Ishikawa (cell line): Measurements from ENCODE around the gene ZBTB7C.

Experiments used
- CEBPB ChIP-seq: IDR thresholded peaks from 2 replicates; pipeline ENCODE4 v1.6.1; 2012
- CREB1 ChIP-seq: IDR thresholded peaks from 2 replicates; pipeline ENCODE4 v1.6.1; 2012; ENCODE audit warnings: low read depth
- EGR1 ChIP-seq: IDR thresholded peaks from 2 replicates; pipeline ENCODE4 v1.6.1; 2012
- EP300 ChIP-seq: IDR thresholded peaks from 2 replicates; pipeline ENCODE4 v1.6.1; 2012; ENCODE audit warnings: borderline replicate concordance
- FOXM1 ChIP-seq: IDR thresholded peaks from 2 replicates; pipeline ENCODE4 v1.6.1; 2012; ENCODE audit warnings: low read depth, borderline replicate concordance
- NFIC ChIP-seq: IDR thresholded peaks from 2 replicates; pipeline ENCODE4 v1.6.1; 2012
- RAD21 ChIP-seq: IDR thresholded peaks from 2 replicates; pipeline ENCODE4 v1.6.1; 2012; ENCODE audit warnings: low read depth
- TAF1 ChIP-seq: IDR thresholded peaks from 2 replicates; pipeline ENCODE4 v1.6.1; 2012; ENCODE audit warnings: low read depth, mild to moderate bottlenecking
- TCF12 ChIP-seq: IDR thresholded peaks from 2 replicates; pipeline ENCODE4 v1.6.1; 2012; ENCODE audit warnings: low read depth
- TEAD4 ChIP-seq: IDR thresholded peaks from 2 replicates; pipeline ENCODE4 v1.6.1; 2012
- YY1 ChIP-seq: IDR thresholded peaks from 2 replicates; pipeline ENCODE4 v1.6.1; 2012; ENCODE audit warnings: low read depth
- ZBTB7A ChIP-seq: IDR thresholded peaks from 2 replicates; pipeline ENCODE4 v1.6.1; 2012; ENCODE audit warnings: low read depth
- TF ChIP-seq, protein P1 (sequence below): IDR thresholded peaks from 2 replicates; pipeline ENCODE4 v1.6.1; 2012; ENCODE audit warnings: low read depth, mild to moderate bottlenecking
- TF ChIP-seq, protein P2 (sequence below): IDR thresholded peaks from 2 replicates; pipeline ENCODE4 v1.6.1; 2012
- TF ChIP-seq, protein P3 (sequence below): IDR thresholded peaks from 2 replicates; pipeline ENCODE4 v1.6.1; 2012

Gene ZBTB7C

DNA sequence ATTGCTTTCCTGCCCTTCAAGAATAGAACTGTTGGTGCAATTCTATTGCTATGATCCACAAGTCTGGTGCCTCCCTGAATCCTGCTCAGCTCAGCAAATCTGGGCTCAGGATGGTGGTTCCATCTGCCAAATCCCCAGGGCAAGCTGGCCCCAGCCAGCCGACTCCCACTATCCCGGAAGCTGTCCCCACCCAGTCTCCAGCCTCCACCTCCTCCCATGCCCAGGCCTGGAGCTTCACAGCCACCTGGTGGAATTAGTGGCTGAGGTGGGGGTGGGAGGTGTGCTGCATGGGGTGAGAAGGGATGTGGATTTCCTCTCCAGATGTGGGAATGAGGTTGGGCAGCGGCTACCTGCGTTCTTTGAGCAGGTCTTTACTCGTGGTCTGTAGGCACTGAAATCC, 359.4 kb downstream of the ZBTB7C start:
- no peak for TF ChIP-seq TAF1
- TF ChIP-seq, protein P1, sequence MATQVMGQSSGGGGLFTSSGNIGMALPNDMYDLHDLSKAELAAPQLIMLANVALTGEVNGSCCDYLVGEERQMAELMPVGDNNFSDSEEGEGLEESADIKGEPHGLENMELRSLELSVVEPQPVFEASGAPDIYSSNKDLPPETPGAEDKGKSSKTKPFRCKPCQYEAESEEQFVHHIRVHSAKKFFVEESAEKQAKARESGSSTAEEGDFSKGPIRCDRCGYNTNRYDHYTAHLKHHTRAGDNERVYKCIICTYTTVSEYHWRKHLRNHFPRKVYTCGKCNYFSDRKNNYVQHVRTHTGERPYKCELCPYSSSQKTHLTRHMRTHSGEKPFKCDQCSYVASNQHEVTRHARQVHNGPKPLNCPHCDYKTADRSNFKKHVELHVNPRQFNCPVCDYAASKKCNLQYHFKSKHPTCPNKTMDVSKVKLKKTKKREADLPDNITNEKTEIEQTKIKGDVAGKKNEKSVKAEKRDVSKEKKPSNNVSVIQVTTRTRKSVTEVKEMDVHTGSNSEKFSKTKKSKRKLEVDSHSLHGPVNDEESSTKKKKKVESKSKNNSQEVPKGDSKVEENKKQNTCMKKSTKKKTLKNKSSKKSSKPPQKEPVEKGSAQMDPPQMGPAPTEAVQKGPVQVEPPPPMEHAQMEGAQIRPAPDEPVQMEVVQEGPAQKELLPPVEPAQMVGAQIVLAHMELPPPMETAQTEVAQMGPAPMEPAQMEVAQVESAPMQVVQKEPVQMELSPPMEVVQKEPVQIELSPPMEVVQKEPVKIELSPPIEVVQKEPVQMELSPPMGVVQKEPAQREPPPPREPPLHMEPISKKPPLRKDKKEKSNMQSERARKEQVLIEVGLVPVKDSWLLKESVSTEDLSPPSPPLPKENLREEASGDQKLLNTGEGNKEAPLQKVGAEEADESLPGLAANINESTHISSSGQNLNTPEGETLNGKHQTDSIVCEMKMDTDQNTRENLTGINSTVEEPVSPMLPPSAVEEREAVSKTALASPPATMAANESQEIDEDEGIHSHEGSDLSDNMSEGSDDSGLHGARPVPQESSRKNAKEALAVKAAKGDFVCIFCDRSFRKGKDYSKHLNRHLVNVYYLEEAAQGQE, result no peak
- TF ChIP-seq ZBTB7A, result no peak

DNA sequence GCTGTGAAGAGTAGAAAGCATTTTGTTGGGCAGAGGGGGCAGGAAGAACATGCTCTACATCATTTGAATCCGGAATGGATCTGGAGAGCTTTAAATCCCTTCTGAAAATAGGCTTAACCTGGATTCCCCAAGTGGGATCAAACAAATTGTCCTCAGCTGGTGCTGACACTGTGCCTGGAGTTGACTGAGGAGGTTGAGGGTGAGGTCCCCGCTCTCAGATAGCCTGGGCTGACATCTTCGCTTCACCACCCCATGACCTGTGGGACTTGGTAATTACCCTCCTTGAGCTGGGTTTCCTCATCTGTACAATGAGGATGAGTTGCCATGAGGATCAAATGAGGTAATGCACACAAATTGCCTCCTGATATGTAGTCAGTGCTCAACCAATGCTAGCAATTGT, 360.9 kb downstream of the ZBTB7C start:
- TF ChIP-seq, protein P2, sequence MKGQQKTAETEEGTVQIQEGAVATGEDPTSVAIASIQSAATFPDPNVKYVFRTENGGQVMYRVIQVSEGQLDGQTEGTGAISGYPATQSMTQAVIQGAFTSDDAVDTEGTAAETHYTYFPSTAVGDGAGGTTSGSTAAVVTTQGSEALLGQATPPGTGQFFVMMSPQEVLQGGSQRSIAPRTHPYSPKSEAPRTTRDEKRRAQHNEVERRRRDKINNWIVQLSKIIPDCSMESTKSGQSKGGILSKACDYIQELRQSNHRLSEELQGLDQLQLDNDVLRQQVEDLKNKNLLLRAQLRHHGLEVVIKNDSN, result no peak
- no peak for TF ChIP-seq ZBTB7A
- no peak for TF ChIP-seq YY1
- TF ChIP-seq EGR1, result no peak
- TF ChIP-seq EP300, result no peak
- no peak for TF ChIP-seq FOXM1
- TF ChIP-seq, protein P3, sequence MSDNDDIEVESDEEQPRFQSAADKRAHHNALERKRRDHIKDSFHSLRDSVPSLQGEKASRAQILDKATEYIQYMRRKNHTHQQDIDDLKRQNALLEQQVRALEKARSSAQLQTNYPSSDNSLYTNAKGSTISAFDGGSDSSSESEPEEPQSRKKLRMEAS, result no peak
- TF ChIP-seq CEBPB, result no peak
- TF ChIP-seq NFIC, result no peak
- no peak for TF ChIP-seq TEAD4
- no peak for TF ChIP-seq RAD21
- no peak for TF ChIP-seq TCF12
- TF ChIP-seq, protein P1, result no peak
- no peak for TF ChIP-seq TAF1
- TF ChIP-seq CREB1, result no peak

DNA sequence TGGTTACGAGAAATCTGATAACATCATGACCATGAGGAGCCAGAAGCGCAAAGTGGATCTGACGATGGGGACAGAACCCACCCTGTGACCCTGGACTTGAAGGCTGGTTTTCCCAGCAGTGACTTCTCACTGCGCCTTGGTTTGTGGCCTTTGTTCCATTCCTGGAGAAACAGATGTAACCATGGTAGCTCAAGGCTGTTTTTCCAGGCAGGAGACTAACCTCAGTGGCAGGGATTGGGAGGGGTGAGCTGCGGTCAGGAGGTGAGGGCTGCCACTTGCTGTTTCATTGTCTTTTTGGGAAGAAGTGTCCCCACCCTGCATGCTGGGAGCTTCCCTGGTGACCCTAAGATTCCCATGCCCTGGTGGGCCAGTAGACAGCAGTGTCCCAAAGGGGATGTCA, 362.3 kb downstream of the ZBTB7C start:
- no peak for TF ChIP-seq CREB1
- TF ChIP-seq, protein P3, result no peak
- TF ChIP-seq FOXM1, result no peak
- TF ChIP-seq TCF12, result no peak
- no peak for TF ChIP-seq CEBPB
- TF ChIP-seq TEAD4, result no peak

DNA sequence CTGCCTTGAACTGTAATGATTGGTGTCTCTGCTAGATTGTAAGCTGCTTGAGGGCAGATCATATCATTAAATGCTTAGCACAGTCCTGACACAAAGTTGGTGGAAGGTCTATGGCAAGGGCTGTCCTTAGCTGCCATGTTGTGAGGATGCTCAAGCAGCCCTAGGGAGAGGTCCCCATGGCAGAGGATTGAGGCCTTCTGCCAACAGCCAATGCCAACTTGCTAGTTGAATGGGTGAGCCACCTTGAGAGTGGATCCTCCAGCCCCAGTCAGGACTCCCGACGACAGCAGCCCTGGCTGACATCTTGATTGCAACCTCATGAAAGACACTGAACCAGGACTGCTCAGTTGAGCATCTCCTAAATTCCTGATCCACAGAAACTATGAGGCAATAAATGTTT, 363.4 kb downstream of the ZBTB7C start:
- TF ChIP-seq, protein P2, result no peak
- TF ChIP-seq ZBTB7A, result no peak

DNA sequence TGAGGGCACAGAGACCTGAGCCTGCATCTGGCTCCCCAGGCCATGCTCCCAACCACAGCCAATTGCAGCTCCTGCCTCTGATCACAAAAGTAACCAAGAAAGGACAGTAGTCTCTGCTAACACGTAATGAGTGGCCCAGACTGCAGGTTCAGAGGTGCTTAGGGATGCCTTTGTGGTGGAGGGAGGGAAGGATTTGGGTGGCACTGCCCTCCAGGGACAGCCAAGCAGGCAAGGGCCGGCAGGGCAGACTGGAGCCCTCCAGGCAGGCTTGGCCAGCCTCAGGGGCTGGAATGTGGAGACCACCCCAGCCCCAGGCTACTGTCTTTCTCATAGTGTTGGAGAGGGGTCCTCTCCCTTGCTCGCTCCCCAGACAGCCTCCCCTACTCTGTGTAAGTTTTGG, 364.2 kb downstream of the ZBTB7C start:
- TF ChIP-seq TAF1 (no peak), EP300 (no peak), NFIC (no peak), CEBPB (no peak), TEAD4 (no peak), YY1 (no peak), FOXM1 (no peak), EGR1 (no peak), ZBTB7A (no peak), TCF12 (no peak)
- TF ChIP-seq, protein P3, result no peak
- TF ChIP-seq, protein P2, result no peak

DNA sequence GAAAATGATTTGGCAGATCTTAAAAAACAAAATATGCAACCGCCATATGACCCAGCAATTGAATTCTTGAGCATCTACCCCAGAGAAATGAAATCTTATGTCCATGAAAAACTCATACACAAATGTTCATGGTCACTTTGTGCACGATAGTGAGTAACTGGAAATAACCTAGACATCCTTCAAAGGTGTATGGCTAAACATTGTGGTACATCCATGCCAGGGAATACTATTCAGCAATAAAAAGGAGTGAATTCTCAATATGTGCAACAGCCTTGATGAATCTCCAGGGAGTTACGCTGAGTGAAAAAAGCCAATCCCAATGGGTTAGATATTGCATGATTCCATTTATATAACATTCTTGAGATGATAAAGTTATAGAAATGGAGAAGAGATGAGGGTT, 366.0 kb downstream of the ZBTB7C start:
- no peak for TF ChIP-seq CREB1

DNA sequence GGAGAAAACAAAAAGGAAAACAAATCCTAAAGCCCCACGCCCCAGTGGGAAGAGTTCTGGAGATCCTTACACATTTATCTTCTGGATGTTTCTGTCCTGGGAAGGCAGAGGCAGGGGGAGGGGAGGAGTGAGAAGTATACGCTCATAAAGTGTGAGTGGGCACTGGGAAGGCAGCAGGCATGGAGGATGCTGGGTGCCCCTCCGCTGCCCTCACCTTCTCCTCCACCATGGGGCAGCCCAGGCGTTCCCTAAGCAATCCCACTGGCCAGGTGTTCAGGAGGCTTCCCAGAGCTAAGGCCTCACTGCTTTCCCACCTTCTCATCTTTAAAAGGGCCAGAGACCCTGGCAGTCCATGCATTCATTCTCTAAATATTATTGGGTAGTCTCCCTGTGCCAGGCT, 366.8 kb downstream of the ZBTB7C start:
- TF ChIP-seq ZBTB7A, result no peak
- TF ChIP-seq FOXM1, result no peak
- no peak for TF ChIP-seq EP300
- TF ChIP-seq, protein P3, result no peak
- no peak for TF ChIP-seq CREB1
